Heart left ventricle (tissue), 16 donors: ENCODE measurements around the gene L3MBTL1. TPM values are rescaled to one million over a fixed set of nuclear protein-coding genes. Genes with fewer than 3 reads are reported as not detected.

Source experiments
- ATAC-seq, 4 donors: fragments of 200-7000 bp; cut with Tn5 transposase; one replicate each; pipeline ENCODE4 v1.9.1; 2020 to 2022; ENCODE audit warnings: moderate library complexity in 4 of 4, mild to moderate bottlenecking in 3 of 4, moderate number of reproducible peaks in 1 of 4
- DNase-seq, 5 donors: peaks; one replicate each; pipeline ENCODE4 v3.0.0-alpha.2; 2020
- H3K27ac ChIP-seq, 12 donors: fragments of 200-600 bp; sonication (generic) in 4 of 12; one replicate each; pipeline versions ENCODE4 v1.5.0 to v1.8.0; 2016 to 2022; ENCODE audit warnings: mild to moderate bottlenecking in 2 of 12
- H3K27me3 ChIP-seq, 9 donors: fragments of 200-600 bp; sonication (generic) in 2 of 9; one replicate each; pipeline versions ENCODE4 v1.5.1 to v1.8.0; 2016 to 2022; ENCODE audit warnings: mild to moderate bottlenecking in 3 of 9
- H3K36me3 ChIP-seq, 9 donors: fragments of 200-600 bp; sonication (generic) in 2 of 9; one replicate each; pipeline versions ENCODE4 v1.5.0 to v1.8.0; 2018 to 2022; ENCODE audit warnings: mild to moderate bottlenecking in 2 of 9
- H3K4me1 ChIP-seq, 12 donors: fragments of 200-600 bp; sonication (generic) in 4 of 12; one replicate each; pipeline versions ENCODE4 v1.5.0 to v1.8.0; 2016 to 2022; ENCODE audit warnings: mild to moderate bottlenecking in 3 of 12
- H3K4me3 ChIP-seq, 12 donors: fragments of 200-600 bp; sonication (generic) in 4 of 12; one replicate each; pipeline versions ENCODE4 v1.5.0 to v1.8.0; 2017 to 2022; ENCODE audit warnings: mild to moderate bottlenecking in 9 of 12, moderate library complexity in 4 of 12
- H3K9me3 ChIP-seq, 12 donors: fragments of 200-600 bp; sonication (generic) in 4 of 12; one replicate each; pipeline versions ENCODE4 v1.5.0 to v1.8.0; 2016 to 2022; ENCODE audit warnings: mild to moderate bottlenecking in 1 of 12
- POLR2A ChIP-seq, 2 donors: fragments of 450-650 bp; IDR thresholded peaks; one replicate each; pipeline ENCODE4 v1.6.1; 2017; ENCODE audit warnings: antibody characterized with exemption in 2 of 2, mild to moderate bottlenecking in 2 of 2, moderate library complexity in 2 of 2
- WGBS, 4 donors: extraction: QIAGEN DNeasy Blood & Tissue Kit in 2 of 4; methylation state at CpG; one replicate each; pipeline versions ENCODE4 v1.1.5 to v1.1.7; 2013 to 2018; 5-methylcytosine and 5-hydroxymethylcytosine counted together
- intact Hi-C, 10 donors: fragments of 100-400 bp; cut with DNase I; formaldehyde crosslinking; loops; one replicate each; pipeline versions ENCODE4 v1.11.1 to v1.14.2; 2022
- polyA plus RNA-seq, 2 donors: library from polyadenylated mRNA; stranded (reverse); fragments of 200-250 nt; gene quantifications; one replicate each; pipeline ENCODE4 v1.2.3, GENCODE V29; 2013
- total RNA-seq, 9 donors: library from RNA; depleted of rRNA in 2 of 9; stranded (reverse); fragments of >200 nt in 2 of 9; fragmentation: NEBNext Ultra II Directional in 3 of 9; extraction: Animal tissue kit (Norgen Biotek cat#: 25700) in 3 of 9; gene quantifications; one replicate each; pipeline versions ENCODE4 v1.1.0 to v1.2.4, GENCODE V29; 2016 to 2023
- TF ChIP-seq, protein P1 (sequence below), 12 donors: fragments of 200-600 bp; sonication (generic) in 4 of 12; IDR thresholded peaks; one replicate each; pipeline versions ENCODE4 v1.5.0 to v1.8.0; 2018 to 2022; ENCODE audit warnings: antibody characterized with exemption in 12 of 12, mild to moderate bottlenecking in 5 of 12
- donor health status: ischemic (EF 13 %, LVEDD 7.1; RV severe dilation, severe dysfunction).
- donor health status: healthy with polysubstance abuse.
- donor health status: DM: no; HTN: yes; CAD: no.
- donor health status: DM: no; HTN: no; CAD: no.
- donor health status: ischemic (EF 25% LVEDD 6.9; RV normal size, moderate dysfunction).
- donor health status: ischemic (EF 25% LVEDD 5.7; RV mildly dilated, moderate dysfunction).
- donor health status: healthy.
- donor health status: DM: yes; HTN: yes; CAD: no.
- donor health status: ischemic (EF 35%, LVEDD 5.7; RV mildly dilated, moderate dysfunction).
- donor health status: nonischemic (EF 11% LVEDD 7.7; RV severe dilation, severe dysfunction).
- donor health status: DM: yes; HTN: yes; CAD: no.
- donor health status: PGD.
- donor health status: ischemic (EF 29% LVEDD 5.4; RV normal size, mild dysfunction).
- donor health status: nonischemic (EF 23%, LVEDD 6.1; RV moderate dilation, normal function).

The L3MBTL1 gene
- total and polyA plus RNA-seq, 11 donors: 1.3 to 6.9 (median 3.8) TPM

DNA sequence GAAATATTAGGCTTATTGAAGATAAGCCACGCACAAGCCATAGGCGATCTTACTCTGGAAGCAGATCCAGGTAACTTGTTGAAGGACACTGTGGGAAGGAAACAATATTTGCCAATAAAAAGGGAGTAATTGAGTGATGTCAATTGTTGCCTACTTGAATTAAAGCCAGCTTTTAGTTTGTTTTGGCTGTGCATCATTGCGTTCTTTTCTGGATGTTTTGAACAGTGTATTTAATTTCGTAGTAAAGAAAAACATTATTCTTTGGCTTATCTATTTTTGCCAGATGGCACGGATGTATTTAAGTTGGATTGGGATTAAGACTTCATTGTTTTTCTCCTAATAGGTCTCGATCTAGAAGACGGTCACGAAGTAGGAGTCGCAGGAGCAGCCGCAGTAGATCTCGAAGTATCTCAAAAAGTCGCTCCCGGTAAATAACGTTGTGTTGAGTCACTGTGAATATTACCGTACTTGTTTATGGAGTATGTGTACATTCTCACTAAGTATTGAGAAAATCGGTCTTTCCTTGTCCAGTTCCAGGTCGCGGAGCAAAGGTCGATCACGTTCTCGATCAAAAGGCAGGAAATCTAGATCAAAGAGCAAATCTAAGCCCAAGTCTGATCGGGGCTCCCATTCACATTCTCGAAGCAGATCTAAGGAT lies 47.2 kb upstream of the L3MBTL1 start:
- intact Hi-C loops: no loop called here
- Histone ChIP-seq H3K4me3 (peak overlapping the region in 1 of 12 donors; percentile 95), H3K27me3 (no peaks in the 10 kb centered on the region), H3K4me1 (peaks cover 0 to 42% (median 24%) of the 10 kb centered on the region in 12 donors), H3K36me3 (peaks cover 0 to 65% (median 64%) of the 10 kb centered on the region in 9 donors), H3K9me3 (no peaks in the 10 kb centered on the region), H3K27ac (no peak overlapping the region)
- TF ChIP-seq POLR2A (IDR thresholded peaks at IDR 0.05): no peak
- TF ChIP-seq, protein P1, sequence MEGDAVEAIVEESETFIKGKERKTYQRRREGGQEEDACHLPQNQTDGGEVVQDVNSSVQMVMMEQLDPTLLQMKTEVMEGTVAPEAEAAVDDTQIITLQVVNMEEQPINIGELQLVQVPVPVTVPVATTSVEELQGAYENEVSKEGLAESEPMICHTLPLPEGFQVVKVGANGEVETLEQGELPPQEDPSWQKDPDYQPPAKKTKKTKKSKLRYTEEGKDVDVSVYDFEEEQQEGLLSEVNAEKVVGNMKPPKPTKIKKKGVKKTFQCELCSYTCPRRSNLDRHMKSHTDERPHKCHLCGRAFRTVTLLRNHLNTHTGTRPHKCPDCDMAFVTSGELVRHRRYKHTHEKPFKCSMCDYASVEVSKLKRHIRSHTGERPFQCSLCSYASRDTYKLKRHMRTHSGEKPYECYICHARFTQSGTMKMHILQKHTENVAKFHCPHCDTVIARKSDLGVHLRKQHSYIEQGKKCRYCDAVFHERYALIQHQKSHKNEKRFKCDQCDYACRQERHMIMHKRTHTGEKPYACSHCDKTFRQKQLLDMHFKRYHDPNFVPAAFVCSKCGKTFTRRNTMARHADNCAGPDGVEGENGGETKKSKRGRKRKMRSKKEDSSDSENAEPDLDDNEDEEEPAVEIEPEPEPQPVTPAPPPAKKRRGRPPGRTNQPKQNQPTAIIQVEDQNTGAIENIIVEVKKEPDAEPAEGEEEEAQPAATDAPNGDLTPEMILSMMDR (IDR thresholded peaks at IDR 0.05): no peak
- no peak for ATAC-seq
- DNase-seq: no peak
- WGBS, 4 donors: 90 to 94% (median 90%) methylated on average over 23 of the region's 23 CpGs

DNA sequence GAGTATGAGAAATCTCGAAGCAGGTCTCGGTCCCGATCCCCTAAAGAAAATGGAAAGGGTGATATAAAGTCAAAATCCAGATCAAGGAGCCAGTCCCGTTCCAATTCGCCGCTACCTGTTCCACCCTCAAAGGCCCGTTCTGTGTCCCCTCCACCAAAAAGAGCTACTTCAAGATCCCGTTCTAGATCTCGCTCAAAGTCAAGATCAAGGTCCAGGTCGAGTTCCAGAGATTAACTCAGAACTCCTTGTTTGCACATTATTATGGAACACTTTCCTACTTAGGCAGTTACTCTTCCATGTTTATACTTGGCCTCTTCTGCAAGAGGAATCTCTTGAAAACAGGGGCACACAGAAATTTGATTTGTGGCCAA lies 46.7 kb upstream of the L3MBTL1 start:
- Histone ChIP-seq H3K4me3 (no peak overlapping the region), H3K4me1 (peaks cover 0 to 42% (median 24%) of the 10 kb centered on the region in 12 donors), H3K27ac (no peak overlapping the region), H3K36me3 (peaks cover 0 to 70% (median 69%) of the 10 kb centered on the region in 9 donors), H3K9me3 (no peaks in the 10 kb centered on the region), H3K27me3 (no peaks in the 10 kb centered on the region)
- TF ChIP-seq, protein P1 (IDR thresholded peaks at IDR 0.05): no peak
- no peak for TF ChIP-seq POLR2A (IDR thresholded peaks at IDR 0.05)
- DNase-seq (no peak), ATAC-seq (no peak)
- intact Hi-C loops: no loop called here
- 90 to 94% (median 94%) methylated on average over 10 of the region's 10 CpGs for WGBS, 4 donors

DNA sequence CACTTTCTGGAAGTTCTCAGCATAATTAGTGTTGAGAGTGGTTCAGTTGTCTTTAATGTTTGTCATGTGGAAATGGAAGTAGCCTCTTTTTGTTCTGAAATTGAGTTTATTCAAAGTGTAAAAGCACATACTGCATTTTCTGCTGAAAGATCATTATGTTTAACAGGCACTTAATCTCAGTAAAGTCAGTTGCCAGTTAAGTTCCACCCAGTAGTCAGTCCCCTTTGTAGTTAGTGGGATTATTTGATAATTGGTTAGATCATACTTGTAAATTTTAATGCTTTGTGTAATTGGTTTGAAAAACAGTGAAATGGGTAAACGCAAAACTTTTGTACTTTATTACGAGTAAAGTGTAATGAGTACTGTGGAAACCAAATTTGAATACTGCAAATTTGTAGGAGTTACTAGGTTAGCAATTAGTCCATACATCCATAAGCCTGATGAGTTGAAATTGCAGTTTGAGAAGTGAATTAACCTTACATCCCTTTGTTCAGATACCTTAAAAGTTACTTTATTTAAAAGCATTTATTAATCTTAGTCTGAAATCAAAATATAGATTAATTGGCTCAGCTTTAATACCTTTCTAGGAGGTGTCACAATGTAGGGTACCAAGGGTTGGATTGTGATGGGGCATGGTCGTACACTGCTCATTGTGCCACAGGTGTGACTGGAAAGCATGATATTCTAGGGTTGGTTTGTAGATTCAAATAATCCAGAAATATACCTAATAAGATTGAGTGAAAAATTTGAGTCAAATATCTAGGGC lies 45.4 kb upstream of the L3MBTL1 start:
- Histone ChIP-seq H3K9me3 (no peaks in the 10 kb centered on the region), H3K27me3 (no peaks in the 10 kb centered on the region), H3K36me3 (peaks cover 0 to 83% (median 80%) of the 10 kb centered on the region in 9 donors), H3K27ac (no peak overlapping the region), H3K4me1 (peaks cover 0 to 37% (median 18%) of the 10 kb centered on the region in 12 donors), H3K4me3 (no peak overlapping the region)
- DNase-seq: no peak
- no peak for TF ChIP-seq POLR2A (IDR thresholded peaks at IDR 0.05)
- TF ChIP-seq, protein P1 (IDR thresholded peaks at IDR 0.05): no peak
- WGBS, 4 donors: 88 to 92% (median 91%) methylated on average over 3 of the region's 3 CpGs
- intact Hi-C loops: no loop called here
- ATAC-seq: no peak
